HG03097 (cell line): ENCODE measurements around the gene SPSB3.
"Not testable (repeated sequence)": the region's sequence is repeated elsewhere in the genome, so short reads cannot be mapped to it uniquely, and the experiment has no call there.

Experiments used
- ATAC-seq: cut with Tn5 transposase; IDR thresholded peaks from one replicate; pipeline ENCODE4 v1.9.1; 2021; ENCODE audit not compliant: unreplicated experiment, low FRiP score

The SPSB3 gene

DNA sequence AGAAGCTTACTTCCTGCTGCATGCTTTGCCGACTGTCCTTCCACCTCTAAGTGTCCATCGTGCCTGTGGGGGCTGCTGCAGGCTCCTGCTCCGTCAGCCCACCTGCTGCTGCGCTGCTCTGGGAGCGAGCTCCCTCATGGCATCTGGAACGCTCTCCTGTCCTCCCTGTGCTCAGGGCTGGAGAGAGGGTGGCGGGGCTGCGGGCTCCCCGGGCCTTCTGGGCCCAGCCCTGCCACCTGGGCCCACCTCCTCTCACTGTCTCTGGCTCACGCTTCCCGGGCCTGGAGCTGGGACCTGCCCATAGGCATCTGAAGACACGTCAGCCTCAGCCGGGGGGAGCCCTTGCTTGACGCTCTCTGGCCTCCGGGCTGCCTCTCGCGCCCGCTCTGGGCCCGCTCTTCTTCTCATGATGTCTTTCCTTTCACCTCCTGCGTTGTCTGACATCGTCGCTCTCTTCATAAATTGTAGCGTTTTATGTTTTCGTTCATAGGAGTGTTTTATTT lies 38.0 kb downstream of the SPSB3 start:
- ATAC-seq, result no peak

DNA sequence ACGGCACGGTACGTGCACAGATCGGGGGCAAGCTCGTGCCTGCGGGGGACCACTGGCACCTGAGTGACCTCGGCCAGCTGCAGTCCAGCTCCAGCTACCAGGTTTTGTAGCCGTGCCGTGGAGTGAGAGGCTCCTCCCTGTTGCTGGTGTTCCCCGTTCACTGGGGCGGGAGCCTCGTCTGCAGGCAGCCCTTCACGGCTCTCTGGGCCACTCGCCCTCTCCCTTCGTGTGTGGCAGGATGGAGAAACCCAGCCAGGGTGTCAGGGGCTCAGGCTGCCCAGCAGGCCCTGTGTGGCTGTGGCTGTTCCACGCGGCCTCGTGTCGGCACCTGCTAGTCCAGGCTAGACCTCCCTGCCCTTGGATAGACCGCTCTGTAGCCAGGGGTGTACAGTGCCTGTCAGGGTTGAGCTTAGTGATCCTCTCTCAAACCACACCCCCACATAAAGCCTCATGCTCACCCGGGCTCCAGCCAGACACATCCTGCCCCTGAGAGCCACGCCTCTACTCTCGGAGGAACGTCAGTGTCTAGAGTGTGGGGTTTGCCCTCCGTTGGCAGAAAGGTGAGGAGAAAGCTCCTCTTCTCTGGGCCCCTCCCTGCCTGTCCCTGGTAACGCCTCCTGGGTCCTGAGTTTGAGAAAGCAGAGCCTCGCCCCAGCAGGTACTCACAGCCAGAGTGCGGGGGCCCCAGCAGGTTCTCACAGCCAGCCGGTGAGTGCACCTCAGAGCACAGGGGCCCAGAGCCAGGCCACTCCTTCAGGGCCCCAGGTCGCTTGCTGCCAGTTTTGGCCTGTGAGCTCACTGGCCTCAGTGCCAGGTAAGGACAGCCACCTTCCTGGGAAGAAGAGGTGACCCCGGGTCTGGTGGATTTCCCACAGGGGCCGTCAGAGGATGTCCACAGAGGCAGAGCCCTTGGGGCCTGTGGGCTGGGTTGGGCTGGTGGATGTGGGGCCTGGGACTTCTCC lies 38.7 kb downstream of the SPSB3 start:
- no peak for ATAC-seq

DNA sequence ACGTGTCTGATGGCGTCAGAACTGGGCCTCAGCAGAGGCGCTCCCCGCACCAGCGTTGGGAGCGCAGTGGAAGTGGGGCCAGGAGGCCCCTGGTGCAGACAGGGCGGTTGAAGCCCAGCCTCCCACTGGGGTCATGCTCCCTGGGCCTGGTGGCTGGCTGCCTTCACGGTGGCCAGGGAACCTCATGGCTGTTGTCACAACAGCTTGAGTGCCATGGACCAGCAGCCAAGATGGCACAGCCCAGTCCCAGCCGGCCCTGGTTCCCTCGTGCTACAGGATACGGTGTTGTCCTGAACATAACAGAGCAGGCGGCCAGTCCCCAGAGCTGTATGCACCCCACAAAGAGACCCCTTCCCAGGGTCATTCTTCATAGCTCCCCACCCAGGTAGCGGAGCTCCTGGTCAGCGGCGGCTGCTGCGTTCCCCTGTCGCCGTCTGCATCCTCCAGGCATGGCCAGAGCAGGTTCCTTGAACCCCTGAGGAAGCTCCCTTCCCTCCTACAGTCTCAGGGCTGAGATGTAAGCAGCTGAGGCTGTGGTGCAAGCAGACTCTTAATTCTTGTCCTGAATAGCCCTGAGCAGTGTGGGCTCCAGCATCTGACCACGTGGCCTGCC lies 40.7 kb downstream of the SPSB3 start:
- no peak for ATAC-seq

DNA sequence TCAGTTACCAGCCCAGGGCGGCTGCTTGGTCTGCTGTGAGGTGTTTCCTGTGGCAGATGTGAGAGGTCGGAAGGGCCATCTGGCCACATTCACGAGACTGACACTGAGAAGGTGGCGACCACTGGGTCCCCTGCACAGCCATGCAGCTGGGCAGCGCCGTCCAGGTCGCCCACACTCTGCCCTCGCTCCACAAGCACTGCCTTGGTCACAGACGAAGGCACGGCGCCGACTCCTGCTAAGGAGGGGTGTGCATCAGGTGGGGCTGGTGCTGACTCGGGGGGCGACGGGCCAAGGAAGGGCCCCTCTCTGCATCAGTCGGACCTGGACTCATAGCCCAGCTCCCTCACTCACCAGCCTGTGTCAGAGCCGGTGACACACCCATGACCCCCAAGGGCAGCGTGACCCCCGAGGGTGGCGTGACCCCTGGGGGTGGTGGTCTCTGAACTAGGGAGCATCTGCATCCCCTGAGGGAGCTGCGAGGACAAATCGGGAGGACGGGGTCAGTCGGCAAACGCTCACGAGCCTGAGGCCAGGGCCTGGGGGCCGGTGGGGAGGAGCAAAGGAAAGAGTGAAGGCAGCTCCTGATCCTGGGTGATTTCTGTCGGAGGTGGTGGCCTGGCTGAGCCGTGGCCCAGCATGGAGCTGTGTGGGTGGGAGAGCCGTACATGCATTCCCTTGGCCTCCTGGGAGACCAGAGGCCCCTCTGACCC lies 41.4 kb downstream of the SPSB3 start:
- no peak for ATAC-seq

DNA sequence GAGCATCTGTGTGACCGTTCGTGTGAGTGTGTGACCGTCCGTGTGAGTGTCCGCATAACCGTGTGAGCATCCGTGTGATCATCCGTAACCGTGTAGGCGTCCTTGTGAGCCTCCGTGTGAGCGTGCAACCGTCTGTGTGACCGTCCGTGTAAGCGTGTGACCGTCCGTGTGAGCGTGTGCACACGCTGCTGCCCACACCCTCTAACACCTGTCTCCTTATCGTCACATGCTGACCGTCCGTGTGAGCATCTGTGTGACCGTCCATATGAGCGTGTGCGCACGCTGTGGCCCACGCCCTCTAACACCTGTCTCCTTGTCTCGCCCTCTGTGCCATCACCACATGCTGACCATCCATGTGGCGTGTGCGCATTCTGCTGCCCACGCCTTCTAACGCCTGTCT lies 42.1 kb downstream of the SPSB3 start:
- no peak for ATAC-seq

DNA sequence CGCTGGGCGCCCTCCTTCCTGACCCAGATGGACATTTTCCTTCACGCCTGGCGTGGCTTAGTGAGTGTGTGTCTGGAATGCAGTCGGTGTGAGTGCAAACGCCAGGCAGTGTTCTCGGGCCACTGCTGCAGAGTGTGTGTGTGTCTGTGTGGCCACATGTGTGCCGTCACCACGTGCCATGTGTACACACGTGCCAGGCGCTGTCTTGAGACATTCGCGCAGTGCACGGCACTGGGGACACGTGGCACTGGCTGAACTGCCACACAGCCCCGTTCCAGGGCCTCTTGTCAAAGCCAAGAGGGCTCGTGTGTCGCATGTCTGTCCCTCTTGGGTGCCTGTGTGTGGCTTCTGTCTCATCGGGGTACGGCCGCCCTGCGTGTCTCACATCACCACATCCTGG lies 47.6 kb downstream of the SPSB3 start:
- ATAC-seq, result no peak

DNA sequence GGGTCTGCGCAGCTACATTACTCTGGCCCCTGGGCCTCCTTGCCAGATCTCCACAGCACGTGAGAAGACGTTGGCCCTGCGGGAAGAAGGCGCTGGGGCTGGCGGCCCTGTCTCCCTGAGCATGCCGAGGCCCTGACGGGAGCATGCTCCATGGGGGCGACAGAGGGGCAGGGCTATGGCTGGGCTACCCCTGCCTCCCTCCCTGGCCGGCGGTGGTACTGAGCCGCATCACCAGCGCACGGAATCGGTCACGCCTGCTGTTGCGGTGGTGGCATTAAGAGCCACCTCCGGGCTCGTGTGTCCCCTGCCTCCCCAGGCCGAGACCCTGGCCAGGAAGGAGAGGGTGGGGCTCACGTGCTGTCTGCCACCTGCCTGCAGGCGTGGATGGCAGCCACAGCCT lies 48.2 kb downstream of the SPSB3 start:
- no peak for ATAC-seq

DNA sequence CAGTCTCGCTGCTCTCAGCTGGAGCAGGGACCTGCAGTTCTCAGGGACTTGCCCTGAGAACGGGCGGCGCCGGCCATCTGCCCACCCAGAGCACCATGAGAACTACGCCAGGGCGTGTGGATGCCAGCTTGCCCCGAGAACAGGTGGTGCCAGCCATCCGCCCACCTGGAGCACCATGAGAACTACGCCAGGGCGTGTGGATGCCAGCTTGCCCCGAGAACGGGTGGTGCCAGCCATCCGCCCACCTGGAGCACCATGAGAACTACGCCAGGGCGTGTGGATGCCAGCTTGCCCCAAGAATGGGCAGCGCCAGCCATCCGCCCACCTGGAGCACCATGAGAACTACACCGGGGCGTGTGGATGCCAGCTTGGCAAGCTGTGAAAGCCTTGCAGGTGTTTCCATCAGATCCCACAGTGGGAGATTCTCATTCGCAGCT lies 49.8 kb downstream of the SPSB3 start:
- ATAC-seq, result not testable (repeated sequence)

DNA sequence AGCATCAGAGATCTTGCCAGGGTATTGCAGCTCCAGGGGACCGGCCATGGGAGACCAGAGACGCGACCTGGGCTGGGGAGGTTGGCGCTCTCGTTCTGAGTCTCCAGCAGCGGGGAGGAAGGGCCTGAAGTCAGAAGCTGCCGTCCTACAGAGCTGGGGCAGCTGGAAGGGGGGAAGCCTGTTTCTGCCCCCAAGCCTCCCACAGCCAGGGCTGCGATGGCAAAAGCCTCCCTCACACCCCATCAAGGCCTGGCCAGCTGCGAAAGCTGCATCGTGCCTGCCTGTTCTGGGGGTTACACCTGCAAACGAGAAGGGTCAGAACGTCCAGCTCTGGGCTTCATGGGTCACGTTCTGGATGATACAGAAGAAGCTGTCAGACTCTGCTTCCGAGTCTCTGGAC lies 50.3 kb downstream of the SPSB3 start:
- ATAC-seq, result no peak

DNA sequence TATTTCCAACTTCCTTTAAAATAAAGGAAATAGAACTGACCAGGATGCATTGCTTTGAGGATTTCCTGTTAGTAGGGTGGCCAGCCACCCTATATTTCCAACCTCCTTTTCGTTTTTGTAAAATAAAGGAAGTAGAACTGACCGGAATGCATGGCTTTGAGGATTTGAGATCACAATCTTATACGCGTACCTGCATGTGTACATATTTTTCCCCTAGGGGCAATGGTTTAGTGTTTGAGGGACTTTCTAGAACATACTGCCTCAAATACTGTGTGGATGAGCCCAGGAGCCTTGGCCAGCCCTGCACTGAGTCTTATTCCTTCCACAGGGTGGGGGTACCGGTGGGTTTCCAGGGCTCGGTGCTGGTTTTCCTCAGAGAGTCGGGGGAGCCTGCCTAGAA lies 50.8 kb downstream of the SPSB3 start:
- no peak for ATAC-seq

DNA sequence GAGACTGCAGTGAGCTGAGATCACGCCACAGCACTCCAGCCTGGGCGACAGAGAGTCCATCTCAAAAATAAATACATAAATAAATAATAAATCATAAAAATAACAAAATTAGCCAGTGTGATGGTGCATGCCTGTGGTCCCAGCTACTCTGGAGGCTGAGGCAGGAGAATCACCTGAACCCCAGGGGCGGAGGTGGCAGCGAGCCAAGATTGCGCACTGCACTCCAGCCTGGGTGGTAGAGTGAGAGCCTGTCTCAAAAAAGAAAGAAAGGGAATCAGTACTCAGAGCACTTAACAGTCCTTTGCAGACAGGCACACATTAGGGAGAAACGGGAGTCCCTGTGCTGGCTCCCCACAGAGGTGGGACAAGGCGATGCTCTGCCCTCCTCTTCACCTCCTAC lies 51.3 kb downstream of the SPSB3 start:
- ATAC-seq, result no peak

DNA sequence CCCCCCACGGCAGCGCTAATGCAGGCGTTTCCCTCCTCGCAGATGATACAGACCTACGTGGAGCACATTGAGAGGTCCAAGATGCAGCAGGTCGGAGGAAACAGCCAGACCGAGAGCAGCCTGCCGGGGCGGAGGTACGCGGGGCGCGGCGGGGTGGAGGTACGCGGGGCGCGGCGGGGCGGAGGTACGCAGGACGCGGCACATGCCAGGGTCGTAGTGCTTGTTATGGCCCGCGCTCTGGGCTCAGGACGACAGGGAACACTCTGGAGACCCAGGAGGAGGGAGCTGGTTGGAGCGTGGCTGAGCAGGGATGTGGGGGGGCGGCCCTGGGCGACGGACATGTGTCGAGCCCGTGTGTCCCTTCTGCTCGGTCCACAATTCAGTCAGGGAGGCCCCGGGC lies 52.9 kb downstream of the SPSB3 start:
- ATAC-seq, result no peak

DNA sequence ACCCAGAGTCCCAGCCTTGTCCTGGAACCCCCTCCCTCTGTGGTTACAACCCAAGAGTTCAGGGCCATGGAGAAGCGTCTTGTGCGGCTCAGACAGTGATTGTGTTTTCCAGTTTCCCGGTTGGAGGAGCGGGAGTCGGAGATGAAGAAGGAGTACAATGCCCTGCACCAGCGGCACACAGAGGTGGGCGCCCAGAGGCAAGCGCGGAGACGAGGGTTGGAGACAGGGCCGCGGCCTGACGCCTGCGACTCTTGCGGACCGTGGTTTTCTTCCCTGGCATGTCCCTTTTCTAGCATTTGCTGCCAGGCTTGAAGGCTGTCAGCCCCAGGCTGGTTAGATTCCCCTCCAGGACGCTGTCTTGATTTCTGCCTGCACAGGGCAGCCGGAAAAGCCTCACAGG lies 53.3 kb downstream of the SPSB3 start:
- no peak for ATAC-seq

DNA sequence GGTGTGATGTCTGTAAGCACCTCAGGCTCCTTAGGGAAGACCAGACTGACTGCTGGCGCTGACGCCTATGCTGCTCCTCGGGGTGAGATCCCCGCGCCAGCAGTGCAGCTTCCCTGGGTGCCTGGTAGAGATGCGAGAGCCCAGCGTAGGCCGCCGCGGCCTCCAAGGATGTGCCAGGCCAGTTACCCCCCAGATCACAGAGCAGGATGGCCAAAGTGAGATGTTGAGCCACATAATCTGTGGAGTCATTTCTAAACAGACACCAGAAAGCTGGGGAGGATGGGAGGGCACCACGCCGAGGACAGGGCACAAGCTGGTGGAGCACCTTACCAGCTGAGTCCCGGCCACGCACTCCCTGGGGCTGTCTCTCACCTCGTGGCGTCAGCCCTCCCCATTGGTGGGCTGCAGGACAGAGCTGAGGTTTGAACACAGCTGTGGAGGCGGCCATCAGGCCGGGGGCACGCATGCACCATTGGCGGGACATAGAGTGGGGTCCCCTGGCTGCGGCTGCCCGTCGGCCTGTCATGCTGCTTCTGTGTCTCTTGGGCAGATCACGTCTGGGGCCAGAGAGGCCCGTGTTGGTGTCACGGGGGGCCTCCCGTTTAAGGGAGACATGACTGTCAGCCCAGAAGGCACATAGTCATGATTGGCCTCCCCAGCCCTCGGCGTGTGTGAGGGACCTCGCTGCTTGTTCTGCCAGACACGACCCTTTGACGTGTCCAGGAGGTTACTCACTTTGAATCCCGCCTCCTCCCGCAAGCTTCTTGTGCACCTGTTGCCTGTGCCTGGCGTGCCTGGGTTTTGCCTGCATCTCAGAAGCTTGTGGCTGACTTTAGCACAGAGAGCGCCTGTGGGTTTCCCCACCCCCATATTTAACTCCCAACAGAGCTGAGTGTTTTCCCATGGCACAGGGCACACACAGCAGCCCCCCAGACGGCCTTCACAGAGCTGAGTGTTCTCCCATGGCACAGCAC lies 54.4 kb downstream of the SPSB3 start:
- no peak for ATAC-seq
